Activated CD4-positive, CD25-positive, alpha-beta regulatory T cell (primary cell): ENCODE data around the gene LCORL.
A peak's percentile ranks its signal among the peaks of the same experiment; 100 is the strongest.
"Not testable (repeated sequence)": the region's sequence is repeated elsewhere in the genome, so short reads cannot be mapped to it uniquely, and the experiment has no call there.

Experiments used
- DNase-seq, 4 experiments: peaks; one replicate each; lab custom pipeline; 2025; lab: John Stamatoyannopoulos, UW

LCORL gene

DNA sequence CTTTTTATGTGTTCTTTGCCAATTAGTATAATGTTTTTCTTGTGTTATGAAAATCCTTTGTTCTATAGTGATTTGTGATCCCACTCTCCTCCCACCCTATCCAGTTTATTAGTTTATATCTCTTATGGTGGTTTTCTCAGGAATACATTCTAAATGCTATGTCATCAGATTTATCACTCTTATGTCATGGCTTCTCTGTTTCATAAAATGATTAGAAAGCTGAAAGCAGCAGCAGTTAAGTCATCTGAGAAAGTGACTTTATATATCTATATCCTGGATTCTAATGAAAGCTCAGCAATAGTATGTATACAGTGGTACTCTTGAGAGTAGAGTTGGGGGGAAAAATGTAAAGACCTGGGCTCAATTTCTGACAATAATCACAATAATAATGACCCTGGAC is 169.6 kb downstream of the LCORL start:
- no peak for DNase-seq

DNA sequence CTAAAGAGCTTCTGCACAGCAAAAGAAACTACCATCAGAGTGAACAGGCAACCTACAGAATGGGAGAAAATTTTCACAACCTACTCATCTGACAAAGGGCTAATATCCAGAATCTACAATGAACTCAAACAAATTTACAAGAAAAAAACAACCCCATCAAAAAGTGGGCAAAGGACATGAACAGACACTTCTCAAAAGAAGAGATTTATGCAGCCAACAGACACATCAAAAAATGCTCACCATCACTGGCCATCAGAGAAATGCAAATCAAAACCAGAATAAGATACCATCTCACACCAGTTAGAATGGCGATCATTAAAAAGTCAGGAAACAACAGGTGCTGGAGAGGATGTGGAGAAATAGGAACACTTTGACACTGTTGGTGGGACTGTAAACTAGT is 171.3 kb downstream of the LCORL start:
- not testable (repeated sequence) for DNase-seq

GRCh38 chr4:17846266-17846665 is 175.3 kb downstream of the LCORL start:
- no peak for DNase-seq

DNA sequence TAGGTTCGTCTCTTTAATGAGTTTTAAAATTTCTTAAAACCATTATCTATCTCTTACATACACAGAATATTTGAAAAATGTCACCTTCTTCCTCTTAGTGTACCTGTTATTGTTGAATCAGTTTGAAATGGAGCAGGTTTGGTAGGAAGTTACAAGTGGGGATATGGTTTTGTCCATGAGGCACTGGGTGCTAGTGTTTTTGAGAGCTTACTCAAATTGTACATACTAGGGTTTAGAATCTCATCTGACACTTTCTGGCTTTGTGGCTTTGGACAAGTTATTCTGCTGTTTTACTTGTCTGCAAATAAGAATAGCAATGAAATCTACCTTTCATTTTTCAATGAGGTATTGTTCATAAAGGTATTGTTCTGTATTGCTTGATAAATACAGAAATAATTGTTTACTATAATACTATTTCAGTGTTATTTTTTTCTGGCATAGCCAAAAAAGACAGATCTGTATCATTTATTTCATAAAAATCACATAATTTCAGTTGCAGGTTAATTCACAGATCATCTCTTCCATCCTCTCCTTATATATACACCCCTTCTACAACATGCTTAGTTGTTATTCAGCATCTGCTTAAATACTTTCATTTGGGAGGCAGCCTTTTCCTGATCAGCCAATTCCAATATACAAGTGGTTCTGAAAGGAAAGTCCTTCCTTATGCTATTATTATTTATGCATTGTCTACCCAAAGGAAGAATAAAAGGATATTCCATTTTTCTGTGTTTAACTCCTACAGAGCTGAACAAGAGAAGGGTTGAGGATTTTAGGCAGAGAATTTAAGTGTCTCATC is 197.5 kb downstream of the LCORL start:
- no peak for DNase-seq

DNA sequence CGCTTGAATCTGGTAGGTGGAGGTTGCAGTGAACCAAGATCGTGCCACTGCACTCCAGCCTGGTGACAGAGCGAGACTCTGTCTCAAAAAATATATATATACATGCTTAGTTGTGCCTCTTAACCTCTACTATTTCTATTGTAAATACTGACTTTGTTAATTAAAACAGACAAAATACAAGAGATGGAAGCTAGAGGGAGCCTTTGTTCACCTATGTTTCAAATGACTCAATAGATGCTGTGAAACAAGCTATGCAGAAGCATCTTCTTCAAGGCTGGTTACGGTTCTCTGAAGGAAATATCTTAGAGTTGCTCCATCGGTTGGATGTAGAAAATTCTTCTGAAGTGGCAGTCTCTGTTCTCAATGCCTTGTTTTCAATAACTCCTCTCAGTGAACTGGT is 204.5 kb downstream of the LCORL start:
- DNase-seq: no peak

GRCh38 chr4:17816142-17816541 is 205.4 kb downstream of the LCORL start:
- DNase-seq: no peak

DNA sequence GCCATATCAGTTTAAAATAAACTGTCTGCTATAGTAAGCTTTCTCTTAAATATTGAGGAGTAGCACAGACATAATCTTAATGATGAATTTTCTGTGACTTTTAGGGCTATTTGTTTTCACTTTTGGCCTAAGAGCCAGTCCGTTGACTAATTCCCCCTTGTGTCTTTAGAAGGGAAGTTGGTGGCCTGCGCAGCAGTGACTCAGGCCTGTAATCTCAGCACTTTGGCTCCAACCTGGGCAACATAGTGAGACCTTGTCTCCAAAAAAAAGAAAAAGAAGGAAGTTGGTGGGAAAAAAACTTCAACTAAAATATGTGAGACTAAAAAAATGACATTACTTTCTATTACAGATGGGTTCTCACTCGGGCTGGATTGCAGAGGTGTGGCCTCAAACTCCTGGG is 207.4 kb downstream of the LCORL start:
- no peak for DNase-seq

DNA sequence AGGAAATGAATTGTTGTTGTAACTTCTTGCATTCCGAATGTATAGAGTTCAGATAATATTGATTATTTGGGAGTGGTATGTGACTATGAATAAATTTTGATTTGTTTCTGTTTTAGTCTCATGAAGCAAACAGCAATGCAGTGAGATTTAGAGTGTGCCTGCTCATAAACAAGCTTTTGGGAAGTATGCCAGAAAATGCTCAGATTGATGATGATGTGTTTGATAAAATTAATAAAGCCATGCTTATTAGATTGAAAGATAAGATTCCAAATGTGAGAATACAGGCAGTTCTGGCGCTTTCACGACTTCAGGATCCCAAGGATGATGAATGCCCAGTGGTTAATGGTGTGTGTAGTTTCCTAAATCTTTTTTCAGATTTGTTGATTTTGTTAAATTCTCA is 208.8 kb downstream of the LCORL start:
- no peak for DNase-seq

DNA sequence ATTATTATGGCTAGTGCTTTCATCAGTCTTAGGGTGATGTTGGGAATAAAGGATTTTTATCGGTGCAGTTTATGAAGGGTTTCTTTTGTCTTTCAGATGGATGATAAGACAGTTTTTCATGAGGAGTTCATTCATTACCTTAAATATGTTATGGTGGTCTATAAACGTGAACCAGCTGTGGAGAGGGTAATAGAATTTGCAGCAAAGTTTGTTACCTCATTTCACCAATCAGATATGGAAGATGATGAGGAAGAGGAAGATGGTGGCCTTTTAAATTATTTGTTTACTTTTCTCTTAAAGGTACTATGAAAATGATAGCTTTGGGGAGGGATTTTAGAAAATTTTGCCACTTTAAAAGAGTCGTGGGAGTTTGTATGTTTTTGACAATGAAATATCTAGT is 209.4 kb downstream of the LCORL start:
- DNase-seq: no peak

DNA sequence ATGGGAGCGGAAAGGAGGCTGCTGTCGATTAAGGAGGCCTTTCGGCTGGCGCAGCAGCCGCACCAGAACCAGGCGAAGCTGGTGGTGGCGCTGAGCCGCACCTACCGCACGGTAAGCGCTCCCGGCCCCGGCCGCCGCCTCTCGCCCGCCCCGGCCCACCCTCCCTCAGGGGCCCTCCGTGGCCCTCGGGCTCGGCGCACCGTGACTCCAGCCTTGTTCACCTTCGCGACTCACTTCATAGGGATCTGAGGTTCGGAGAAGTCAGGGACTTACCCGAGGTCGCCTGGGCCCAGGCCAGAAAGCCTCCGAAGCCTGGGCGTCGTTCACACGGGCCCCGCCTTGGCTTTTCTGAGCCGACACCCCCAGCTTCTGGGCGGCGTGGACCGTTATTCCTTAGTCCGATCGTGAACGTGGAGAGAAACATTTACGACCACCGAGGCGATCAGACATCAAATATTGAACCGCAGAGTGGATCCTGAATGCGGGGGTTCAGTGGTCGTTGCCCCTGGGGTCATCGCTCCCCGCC is 210.4 kb downstream of the LCORL start:
- DNase-seq: peak in 1 of 4 experiments; percentile 17

DNA sequence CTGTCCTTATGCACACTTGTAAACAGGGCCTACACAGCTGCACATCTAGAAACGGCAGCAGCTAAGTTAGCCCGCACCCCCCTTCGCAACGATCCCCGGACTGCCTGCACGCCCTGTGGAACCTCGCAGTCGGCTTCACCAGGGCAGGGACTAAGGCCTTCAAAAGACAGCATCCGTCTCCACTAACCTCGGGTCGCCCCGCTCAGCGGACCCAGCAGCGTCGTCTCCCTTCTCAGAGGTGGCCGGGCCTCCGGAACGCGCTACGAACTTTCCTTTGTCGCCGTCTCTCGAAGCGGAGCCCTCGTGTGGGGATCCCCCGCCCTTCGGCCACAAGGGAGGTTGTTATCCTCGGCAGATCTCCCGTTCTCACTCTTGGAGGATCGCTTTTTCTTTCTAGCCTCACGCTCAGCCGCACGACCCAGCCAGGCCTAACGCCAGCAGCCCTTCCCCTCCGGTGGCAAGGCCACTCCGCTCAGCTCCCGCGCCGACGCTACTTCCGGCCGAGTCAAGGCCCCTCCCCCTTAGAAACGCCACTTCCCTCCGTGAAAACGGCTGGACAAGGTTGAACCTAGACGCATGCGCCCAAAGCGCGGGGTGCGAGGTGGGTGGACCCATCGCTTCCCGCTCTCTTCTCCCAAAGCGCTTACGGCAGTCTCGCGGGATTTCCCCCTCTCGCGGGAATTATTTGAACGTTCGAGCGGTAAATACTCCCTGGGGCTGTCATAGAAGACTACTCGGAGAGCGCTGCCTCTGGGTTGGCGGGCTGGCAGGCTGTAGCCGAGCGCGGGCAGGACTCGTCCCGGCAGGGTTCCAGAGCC is 211.1 kb downstream of the LCORL start, which contains the start of the genes DCAF16 and NCAPG:
DCAF16 (minus strand) TSS at position 498 of the 818 bp plus-strand sequence. CDS start 6,616 bp downstream, outside the sequence.
NCAPG (plus strand) TSS at position 720 of the 818 bp plus-strand sequence. CDS start 99 bp downstream, outside the sequence.
- DNase-seq: peak; percentile 95 to 99 (median 98)

DNA sequence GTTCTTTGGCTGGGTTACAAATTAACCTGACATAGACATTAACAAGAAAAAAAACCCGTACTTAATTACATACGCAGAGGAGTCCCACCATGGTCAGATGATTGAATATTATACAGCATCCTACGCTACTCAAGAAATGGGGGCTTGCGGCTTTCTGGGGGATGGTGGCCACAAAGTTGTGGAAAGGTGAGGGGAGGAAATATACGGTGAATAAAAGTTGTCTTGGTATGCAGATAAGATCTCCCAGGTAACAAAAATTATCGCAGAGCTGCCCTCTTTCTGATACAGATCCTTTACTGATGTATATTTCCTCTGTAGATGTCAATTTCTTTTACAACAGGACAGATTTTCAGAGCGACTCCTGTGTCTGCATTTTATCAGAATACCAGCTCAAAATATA is 211.9 kb downstream of the LCORL start:
- DNase-seq: no peak

- no peak for DNase-seq
Observed at GRCh38 chr4:17807446-17807845, 214.1 kb downstream of the LCORL start.

DNA sequence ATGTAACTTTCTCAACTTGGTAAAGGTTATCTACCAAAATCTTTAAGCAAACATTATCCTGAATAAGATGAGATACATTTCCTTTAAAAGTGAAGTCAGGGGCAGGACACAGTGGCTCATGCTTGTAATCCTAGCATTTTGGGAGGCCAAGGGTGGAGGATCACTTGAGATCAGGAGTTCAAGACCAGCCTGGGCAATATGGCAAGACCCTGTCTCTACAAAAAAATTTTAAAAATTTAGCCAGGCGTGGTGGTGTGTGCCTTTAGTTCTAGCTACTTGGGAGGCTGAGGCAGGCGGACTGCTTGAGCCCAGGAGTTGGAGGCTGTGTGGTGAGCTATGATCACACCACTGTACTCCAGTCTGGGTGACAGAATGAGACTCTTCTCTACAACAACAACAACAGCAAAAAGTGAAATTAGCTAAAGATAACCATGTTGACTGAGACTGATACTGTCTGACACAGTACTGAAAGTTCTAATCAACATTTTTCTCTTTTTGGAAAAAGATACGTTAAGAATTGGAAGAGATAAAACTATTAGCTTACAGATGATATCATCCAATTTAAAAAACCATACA is 215.9 kb downstream of the LCORL start:
- DNase-seq: no peak

DNA sequence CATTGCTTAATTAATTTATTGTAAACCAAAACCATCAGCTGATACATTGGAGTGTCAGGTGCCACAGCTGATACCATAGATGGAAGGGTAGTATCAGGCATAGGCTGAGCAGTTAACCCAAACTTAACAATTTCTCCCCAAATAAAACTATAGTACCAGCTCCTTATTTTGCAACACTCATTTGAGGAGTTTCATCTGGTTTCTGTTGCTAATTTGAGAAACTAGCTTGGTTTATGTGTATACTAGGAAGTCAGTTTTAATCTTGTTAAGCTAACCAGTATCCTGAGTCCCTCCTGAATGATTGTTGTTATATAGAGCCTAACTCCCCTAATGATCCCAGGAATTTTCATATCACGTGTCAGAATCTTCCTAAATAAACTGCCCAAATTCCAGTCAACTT is 223.7 kb downstream of the LCORL start:
- DNase-seq: no peak

DNA sequence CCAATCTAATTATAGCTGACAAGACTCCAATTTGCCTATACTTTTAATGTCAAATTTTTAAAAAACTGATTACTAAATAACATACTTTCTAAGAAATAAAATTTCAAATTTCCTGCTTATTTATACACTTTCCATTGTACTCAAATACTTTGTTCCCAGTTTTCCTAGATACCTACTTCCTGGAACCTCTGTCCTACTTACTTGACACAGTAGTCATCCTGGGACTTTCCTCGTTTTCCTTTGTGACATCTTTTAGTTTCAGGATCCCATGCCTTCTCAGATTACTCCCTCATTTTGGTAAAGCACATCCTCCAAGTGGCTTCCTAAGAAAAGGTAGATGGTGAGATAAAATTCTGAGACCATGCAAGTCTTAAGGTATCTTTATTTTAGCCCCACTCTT is 226.8 kb downstream of the LCORL start:
- no peak for DNase-seq
